BE2C (cell line): ENCODE data around the gene GTPBP4.

ENCODE experiments used
- DNase-seq: peaks from one replicate; pipeline ENCODE4 v3.0.0-alpha.2; 2020
- H3K27me3 ChIP-seq: fragments of 250-450 bp; sonication (Bioruptor Pico); 2 replicates; pipeline ENCODE4 v1.5.1; 2020; ENCODE audit warnings: mild to moderate bottlenecking
- H3K36me3 ChIP-seq: fragments of 250-450 bp; sonication (Bioruptor Pico); 2 replicates; pipeline ENCODE4 v1.5.1; 2020; ENCODE audit warnings: mild to moderate bottlenecking
- H3K4me1 ChIP-seq: fragments of 250-450 bp; sonication (Bioruptor Pico); 2 replicates; pipeline ENCODE4 v1.5.1; 2020
- H3K4me3 ChIP-seq: 2 replicates; pipeline ENCODE4 v1.5.1; 2011; ENCODE audit warnings: low read depth, low read length
- H3K9me3 ChIP-seq: fragments of 250-450 bp; sonication (Bioruptor Pico); 2 replicates; pipeline ENCODE4 v1.5.1; 2020
- TF ChIP-seq, protein P1 (sequence below): IDR thresholded peaks from 2 replicates; pipeline ENCODE4 v1.5.1; 2012; ENCODE audit warnings: mild to moderate bottlenecking, low read depth, low read length

GTPBP4 gene

DNA sequence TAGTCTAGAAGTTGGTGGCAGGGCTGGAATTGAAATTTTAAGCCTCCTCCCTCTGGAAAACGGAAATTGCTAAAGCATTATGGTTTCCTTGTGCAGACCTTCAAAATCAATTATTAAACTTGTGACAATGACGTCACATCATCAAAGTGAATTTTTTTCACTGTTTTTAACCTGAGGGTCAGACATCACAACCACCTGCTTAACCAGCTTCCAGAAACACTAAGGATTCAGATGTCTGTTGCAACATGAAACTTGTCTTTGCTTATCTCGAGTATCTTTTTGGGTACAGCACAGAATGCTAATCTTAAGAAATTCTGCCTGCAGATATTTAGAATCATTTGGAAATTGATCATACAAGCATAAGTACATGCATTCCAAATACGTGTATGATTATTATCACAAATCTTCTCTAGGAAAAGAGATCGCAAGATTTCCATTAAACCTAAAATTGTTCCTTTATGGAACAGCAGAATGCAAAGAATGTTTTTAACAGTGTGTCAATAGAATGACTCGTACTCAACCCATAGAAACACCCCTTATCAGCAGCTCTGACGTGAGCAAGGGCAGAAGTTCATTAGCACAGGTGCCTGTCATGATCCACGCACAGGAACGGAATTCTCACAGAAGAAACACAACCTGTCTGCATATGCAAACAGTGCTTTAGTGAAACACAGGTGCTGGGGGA, 4.1 kb upstream of the GTPBP4 start:
- H3K36me3 ChIP-seq: no peaks in the 10 kb centered on the region
- no peak overlapping the region for H3K4me3 ChIP-seq
- TF ChIP-seq, protein P1, sequence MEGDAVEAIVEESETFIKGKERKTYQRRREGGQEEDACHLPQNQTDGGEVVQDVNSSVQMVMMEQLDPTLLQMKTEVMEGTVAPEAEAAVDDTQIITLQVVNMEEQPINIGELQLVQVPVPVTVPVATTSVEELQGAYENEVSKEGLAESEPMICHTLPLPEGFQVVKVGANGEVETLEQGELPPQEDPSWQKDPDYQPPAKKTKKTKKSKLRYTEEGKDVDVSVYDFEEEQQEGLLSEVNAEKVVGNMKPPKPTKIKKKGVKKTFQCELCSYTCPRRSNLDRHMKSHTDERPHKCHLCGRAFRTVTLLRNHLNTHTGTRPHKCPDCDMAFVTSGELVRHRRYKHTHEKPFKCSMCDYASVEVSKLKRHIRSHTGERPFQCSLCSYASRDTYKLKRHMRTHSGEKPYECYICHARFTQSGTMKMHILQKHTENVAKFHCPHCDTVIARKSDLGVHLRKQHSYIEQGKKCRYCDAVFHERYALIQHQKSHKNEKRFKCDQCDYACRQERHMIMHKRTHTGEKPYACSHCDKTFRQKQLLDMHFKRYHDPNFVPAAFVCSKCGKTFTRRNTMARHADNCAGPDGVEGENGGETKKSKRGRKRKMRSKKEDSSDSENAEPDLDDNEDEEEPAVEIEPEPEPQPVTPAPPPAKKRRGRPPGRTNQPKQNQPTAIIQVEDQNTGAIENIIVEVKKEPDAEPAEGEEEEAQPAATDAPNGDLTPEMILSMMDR: no peak
- no peak for DNase-seq
- no peaks in the 10 kb centered on the region for H3K27me3 ChIP-seq
- H3K4me1 ChIP-seq: no peaks in the 10 kb centered on the region
- H3K9me3 ChIP-seq: no peaks in the 10 kb centered on the region; the same call in none of the 2 replicates

DNA sequence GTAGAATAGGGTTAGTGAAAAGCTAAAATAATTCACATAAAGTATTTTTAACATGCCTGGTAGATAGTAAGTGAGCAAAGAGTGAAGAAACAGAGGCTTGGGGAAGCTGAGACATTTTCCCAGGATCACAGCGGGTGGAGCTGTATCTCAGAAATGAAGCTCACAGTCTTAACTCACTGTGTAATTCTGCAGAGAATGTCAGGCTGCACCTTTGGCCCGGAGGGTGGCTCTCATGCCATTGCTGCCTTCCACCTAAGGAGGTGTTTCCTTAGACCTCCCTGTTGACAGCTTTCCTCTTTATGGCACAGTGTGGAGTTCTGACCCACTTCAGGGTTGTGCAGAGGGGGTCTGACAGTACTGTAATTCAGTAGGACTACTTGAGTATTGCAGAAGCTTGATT, 2.9 kb upstream of the GTPBP4 start:
- no peaks in the 10 kb centered on the region for H3K4me1 ChIP-seq
- H3K27me3 ChIP-seq: no peaks in the 10 kb centered on the region
- H3K4me3 ChIP-seq: no peak overlapping the region
- TF ChIP-seq, protein P1: no peak
- DNase-seq: no peak
- no peaks in the 10 kb centered on the region; the same call in 1 of the 2 replicates for H3K9me3 ChIP-seq
- peaks cover 11% of the 10 kb centered on the region for H3K36me3 ChIP-seq

DNA sequence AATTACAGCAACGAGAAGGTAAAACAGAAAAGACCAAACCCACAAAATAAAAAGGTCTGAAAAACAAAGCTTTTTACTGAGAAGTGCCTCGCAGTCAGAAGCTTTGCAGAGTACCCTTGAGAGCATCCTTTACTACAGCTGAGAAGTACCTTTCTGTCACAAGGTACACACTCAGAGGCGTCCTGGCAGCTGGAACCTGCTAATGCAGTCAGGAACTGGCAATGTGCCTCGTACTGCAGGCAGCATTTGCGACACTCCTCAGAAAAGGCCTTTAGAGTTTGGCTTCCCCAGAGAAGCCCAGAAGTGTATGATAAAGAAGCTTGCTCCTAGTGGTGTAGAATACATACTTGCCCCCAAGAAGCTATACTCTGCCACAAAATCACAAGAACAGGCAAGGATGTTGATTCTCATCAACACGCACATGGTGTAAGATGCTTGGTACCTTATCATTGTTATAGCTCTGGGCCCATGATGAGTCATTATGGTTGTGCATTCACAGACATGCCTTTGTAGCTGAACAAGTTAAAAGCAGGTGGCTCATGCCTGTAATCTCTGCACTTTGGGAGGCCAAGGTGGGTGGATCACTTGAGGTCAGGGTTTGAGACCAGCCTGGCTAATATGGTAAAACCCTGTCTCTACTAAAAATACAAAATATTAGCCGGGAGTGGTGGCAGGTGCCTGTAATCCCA, 2.0 kb upstream of the GTPBP4 start:
- Histone ChIP-seq H3K9me3 (no peaks in the 10 kb centered on the region; the same call in 1 of the 2 replicates), H3K27me3 (no peaks in the 10 kb centered on the region), H3K4me1 (no peaks in the 10 kb centered on the region), H3K4me3 (no peak overlapping the region), H3K36me3 (peaks cover 11% of the 10 kb centered on the region)
- TF ChIP-seq, protein P1: no peak
- no peak for DNase-seq

GRCh38 chr10:986881-987619, 1.2 kb upstream of the GTPBP4 start:
- Histone ChIP-seq H3K4me3 (peak overlapping the region; percentile 100), H3K4me1 (no peaks in the 10 kb centered on the region), H3K36me3 (peaks cover 11% of the 10 kb centered on the region), H3K9me3 (no peaks in the 10 kb centered on the region), H3K27me3 (no peaks in the 10 kb centered on the region)
- TF ChIP-seq, protein P1: no peak
- DNase-seq: no peak

DNA sequence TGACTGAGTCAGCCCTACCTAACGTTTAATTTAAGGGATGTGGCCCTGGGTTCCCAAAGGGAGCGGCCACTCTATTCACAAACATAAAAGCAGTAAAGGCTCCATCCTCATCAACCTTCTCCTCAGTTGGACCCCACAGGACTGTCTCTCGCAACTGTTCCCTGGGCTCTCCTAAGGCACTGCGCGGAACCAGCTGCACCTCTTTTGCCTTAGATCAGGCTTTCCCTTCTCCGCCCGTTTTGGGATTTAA, 689 bp upstream of the GTPBP4 start:
- no peaks in the 10 kb centered on the region for H3K27me3 ChIP-seq
- peaks cover 14% of the 10 kb centered on the region for H3K36me3 ChIP-seq
- TF ChIP-seq, protein P1: no peak
- H3K4me3 ChIP-seq: peak overlapping the region; percentile 100
- H3K4me1 ChIP-seq: no peaks in the 10 kb centered on the region
- no peaks in the 10 kb centered on the region for H3K9me3 ChIP-seq
- DNase-seq: no peak
